Measurements from ENCODE around the gene SOHLH1.

DNA sequence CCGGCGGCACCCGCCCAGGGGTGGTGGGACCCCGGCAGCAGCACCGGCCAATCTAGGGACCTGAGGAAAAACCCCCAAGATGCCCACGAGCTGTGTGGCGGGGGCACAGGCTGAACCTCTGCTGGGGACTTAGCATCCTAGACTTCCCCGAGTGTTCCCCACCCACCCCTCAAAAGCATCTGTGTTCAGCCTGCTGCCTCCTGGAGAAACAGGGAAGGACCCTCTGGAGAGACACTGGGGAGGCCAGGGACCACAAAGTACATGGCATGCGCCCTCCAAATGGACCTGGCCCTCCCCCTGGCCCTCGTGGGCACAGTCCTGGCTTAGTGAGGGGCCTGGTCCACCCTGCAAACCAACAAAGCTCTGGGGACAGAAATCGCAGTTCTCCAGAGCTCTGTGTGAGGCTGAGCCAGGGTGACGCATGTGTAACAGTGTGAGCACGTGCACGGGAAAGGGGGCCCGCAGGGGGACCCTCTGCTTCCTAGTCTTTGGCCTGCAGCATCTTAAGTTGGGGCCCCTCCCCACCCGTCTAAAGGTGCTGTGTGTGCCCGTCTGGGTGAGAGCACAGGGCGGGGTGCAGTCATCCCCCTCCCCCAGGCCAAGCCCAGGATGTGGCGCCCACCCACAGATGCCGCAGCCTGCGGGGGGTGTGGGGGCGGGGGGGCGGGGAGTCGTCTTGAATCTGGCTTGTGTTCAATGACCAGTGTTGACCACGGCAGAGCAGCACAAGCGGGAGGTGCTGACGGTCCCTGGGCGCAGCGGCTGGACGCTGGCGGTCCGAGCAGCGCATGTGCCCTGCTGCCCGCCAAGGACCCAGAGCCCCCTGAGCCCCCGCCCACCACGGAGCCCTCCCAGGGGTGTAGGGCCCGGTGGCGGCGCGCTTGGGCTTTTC is 2.0 kb upstream of the SOHLH1 start:
- TF ChIP-seq TARDBP (IDR thresholded peaks at IDR 0.05) (no peak), FOXK2 (IDR thresholded peaks at IDR 0.05) (no peak), NFRKB (IDR thresholded peaks at IDR 0.05) (no peak), FOXM1 (IDR thresholded peaks at IDR 0.05; ENCODE audit: borderline replicate concordance) (no peak), SP1 (IDR thresholded peaks at IDR 0.05) (no peak), LEF1 (IDR thresholded peaks at IDR 0.05; ENCODE audit: borderline replicate concordance) (no peak), ZNF384 (IDR thresholded peaks at IDR 0.05) (no peak), ARNT (IDR thresholded peaks at IDR 0.05) (no peak), SUZ12 (IDR thresholded peaks at IDR 0.05) (no peak), HDGF (IDR thresholded peaks at IDR 0.05; ENCODE audit: borderline replicate concordance) (no peak), ELF4 (IDR thresholded peaks at IDR 0.05) (no peak), L3MBTL2 (conservative IDR thresholded peaks at IDR 0.05) (no peak), BHLHE40 (IDR thresholded peaks at IDR 0.05; ENCODE audit: borderline replicate concordance) (no peak)
- TF ChIP-seq, protein P1, sequence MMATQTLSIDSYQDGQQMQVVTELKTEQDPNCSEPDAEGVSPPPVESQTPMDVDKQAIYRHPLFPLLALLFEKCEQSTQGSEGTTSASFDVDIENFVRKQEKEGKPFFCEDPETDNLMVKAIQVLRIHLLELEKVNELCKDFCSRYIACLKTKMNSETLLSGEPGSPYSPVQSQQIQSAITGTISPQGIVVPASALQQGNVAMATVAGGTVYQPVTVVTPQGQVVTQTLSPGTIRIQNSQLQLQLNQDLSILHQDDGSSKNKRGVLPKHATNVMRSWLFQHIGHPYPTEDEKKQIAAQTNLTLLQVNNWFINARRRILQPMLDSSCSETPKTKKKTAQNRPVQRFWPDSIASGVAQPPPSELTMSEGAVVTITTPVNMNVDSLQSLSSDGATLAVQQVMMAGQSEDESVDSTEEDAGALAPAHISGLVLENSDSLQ (IDR thresholded peaks at IDR 0.05): no peak

All from HEK293T (cell line).